Neural cell (in vitro differentiated cells): ENCODE results near the gene HDAC4. TPM values are rescaled to one million over a fixed set of nuclear protein-coding genes. Genes with fewer than 3 reads are reported as not detected.

Source experiments
- H2AFZ ChIP-seq: fragments of 200-600, 300-800 bp; sonication (generic), shearing (Covaris generic); 2 replicates; pipeline ENCODE4 v1.6.0; 2014; ENCODE audit warnings: low read depth, mild to moderate bottlenecking, antibody characterized with exemption, low read length, moderate library complexity
- H3F3A ChIP-seq: fragments of 200-600 bp; shearing (Covaris generic); 2 replicates; pipeline ENCODE4 v1.6.1; 2016; ENCODE audit warnings: mild to moderate bottlenecking, moderate library complexity, mixed read lengths, antibody characterized with exemption, low read length; ENCODE audit not compliant: insufficient read depth, poor library complexity, severe bottlenecking
- H3K27ac ChIP-seq: fragments of 200-600, 300-800 bp; sonication (generic), shearing (Covaris generic); 2 replicates; pipeline ENCODE4 v1.5.1; 2014; ENCODE audit warnings: mild to moderate bottlenecking, low read length, moderate library complexity
- H3K27me3 ChIP-seq: fragments of 300-800, 200-600 bp; sonication (generic), shearing (Covaris generic); 2 replicates; pipeline ENCODE4 v1.6.0; 2014; ENCODE audit warnings: mild to moderate bottlenecking, low read depth, low read length, moderate library complexity; ENCODE audit not compliant: insufficient read depth
- H3K36me3 ChIP-seq: fragments of 300-800, 200-600 bp; sonication (generic), shearing (Covaris generic); 2 replicates; pipeline ENCODE4 v1.5.1; 2014; ENCODE audit warnings: mild to moderate bottlenecking, antibody characterized with exemption, low read length, moderate library complexity; ENCODE audit not compliant: insufficient read depth
- H3K4me2 ChIP-seq: fragments of 300-800, 200-600 bp; sonication (generic), shearing (Covaris generic); 2 replicates; pipeline ENCODE4 v1.6.0; 2014; ENCODE audit warnings: mild to moderate bottlenecking, low read length
- H3K4me3 ChIP-seq: fragments of 300-800, 200-600 bp; sonication (generic), shearing (Covaris generic); 2 replicates; pipeline ENCODE4 v1.5.1; 2014; ENCODE audit warnings: mild to moderate bottlenecking, low read length, moderate library complexity
- H3K79me2 ChIP-seq: fragments of 200-600 bp; shearing (Covaris generic); replicated peaks from 2 replicates; pipeline ENCODE4 v1.6.0; 2014; ENCODE audit warnings: mild to moderate bottlenecking, low read length, moderate library complexity; ENCODE audit not compliant: insufficient read depth
- H3K9ac ChIP-seq: fragments of 300-800, 200-600 bp; sonication (generic), shearing (Covaris generic); 2 replicates; pipeline ENCODE4 v1.6.1; 2016; ENCODE audit warnings: mild to moderate bottlenecking, low read length, mixed read lengths
- H3K9me2 ChIP-seq: fragments of 200-600 bp; shearing (Covaris generic); 2 replicates; pipeline ENCODE4 v1.6.1; 2016; ENCODE audit warnings: mild to moderate bottlenecking, low read length, mixed read lengths; ENCODE audit not compliant: insufficient read depth
- H3K9me3 ChIP-seq: fragments of 200-600, 300-800 bp; sonication (generic), shearing (Covaris generic); 2 replicates; pipeline ENCODE4 v1.6.1; 2016; ENCODE audit warnings: mild to moderate bottlenecking, mixed run types, low read length, moderate library complexity, mixed read lengths
- H4K20me1 ChIP-seq: fragments of 200-600 bp; shearing (Covaris generic); 2 replicates; pipeline ENCODE4 v1.6.1; 2016; ENCODE audit warnings: mild to moderate bottlenecking, mixed run types; ENCODE audit not compliant: insufficient read depth
- CTCF ChIP-seq: fragments of 450-650 bp; IDR thresholded peaks from 2 replicates; pipeline ENCODE4 v1.5.1; 2014; ENCODE audit warnings: antibody characterized with exemption, mild to moderate bottlenecking, moderate library complexity; ENCODE audit not compliant: poor library complexity, severe bottlenecking
- EP300 ChIP-seq: fragments of 450-650 bp; conservative IDR thresholded peaks from 2 replicates; pipeline ENCODE4 v1.6.1; 2014; ENCODE audit warnings: antibody characterized with exemption, mild to moderate bottlenecking, moderate library complexity; ENCODE audit not compliant: poor library complexity, severe bottlenecking
- EZH2 ChIP-seq: fragments of 200-600, 300-800 bp; shearing (Covaris generic), sonication (generic); IDR thresholded peaks from 2 replicates; pipeline ENCODE4 v1.6.1; 2014; ENCODE audit warnings: antibody characterized with exemption, low read length, borderline replicate concordance, mild to moderate bottlenecking; ENCODE audit not compliant: insufficient read depth, poor library complexity, severe bottlenecking
- MXI1 ChIP-seq: fragments of 450-650 bp; conservative IDR thresholded peaks from 2 replicates; pipeline ENCODE4 v1.6.1; 2014; ENCODE audit warnings: antibody characterized with exemption, mild to moderate bottlenecking; ENCODE audit not compliant: poor library complexity, severe bottlenecking
- POLR2AphosphoS5 ChIP-seq: IDR thresholded peaks from 2 replicates; pipeline ENCODE4 v1.6.1; 2012
- RAD21 ChIP-seq: fragments of 450-650 bp; conservative IDR thresholded peaks from 2 replicates; pipeline ENCODE4 v1.6.1; 2014; ENCODE audit warnings: antibody characterized with exemption, mild to moderate bottlenecking, moderate library complexity
- REST ChIP-seq: IDR thresholded peaks from 2 replicates; pipeline ENCODE4 v1.6.1; 2012; ENCODE audit warnings: borderline replicate concordance
- SMC3 ChIP-seq: fragments of 450-650 bp; conservative IDR thresholded peaks from 2 replicates; pipeline ENCODE4 v1.6.1; 2014; ENCODE audit warnings: antibody characterized with exemption, mild to moderate bottlenecking, moderate library complexity; ENCODE audit not compliant: poor library complexity
- TAF1 ChIP-seq: IDR thresholded peaks from 2 replicates; pipeline ENCODE4 v1.6.1; 2012; ENCODE audit warnings: low read depth
- polyA plus RNA-seq: library from polyadenylated mRNA; depleted of rRNA; stranded (reverse); fragments of >200 nt; gene quantifications from 2 replicates; pipeline ENCODE4 v1.2.3, GENCODE V29; 2014

HDAC4 gene
- polyA plus RNA-seq, 1 donor from 2014 or later: 3.4 TPM

- peaks cover 51% of the 10 kb centered on the region for H3K79me2 ChIP-seq
- no peak overlapping the region for H2AFZ ChIP-seq
- no peaks in the 10 kb centered on the region for H4K20me1 ChIP-seq
These were observed 6.9 kb downstream of the HDAC4 start for GRCh38 chr2:239393941-239394340.

GRCh38 chr2:239393388-239393940, 7.4 kb downstream of the HDAC4 start:
- Histone ChIP-seq H3K9ac (no peak overlapping the region), H3K27me3 (no peaks in the 10 kb centered on the region), H3K36me3 (peaks cover 3% of the 10 kb centered on the region), H3F3A (no peaks in the 10 kb centered on the region), H2AFZ (no peak overlapping the region), H3K79me2 (peaks cover 46% of the 10 kb centered on the region), H3K4me3 (no peak overlapping the region), H3K4me2 (no peak overlapping the region), H3K9me3 (no peaks in the 10 kb centered on the region), H3K9me2 (no peaks in the 10 kb centered on the region), H3K27ac (no peak overlapping the region), H4K20me1 (no peaks in the 10 kb centered on the region)
- no peak for TF ChIP-seq EZH2

More at GRCh38 chr2:239393941-239394340, 6.9 kb downstream of the HDAC4 start:
- Histone ChIP-seq H3K9me3 (no peaks in the 10 kb centered on the region), H3K36me3 (peaks cover 3% of the 10 kb centered on the region), H3K27ac (no peak overlapping the region), H3K9ac (no peak overlapping the region), H3K9me2 (no peaks in the 10 kb centered on the region), H3K4me2 (no peak overlapping the region), H3K4me3 (no peak overlapping the region), H3F3A (no peaks in the 10 kb centered on the region), H3K27me3 (no peaks in the 10 kb centered on the region)
- TF ChIP-seq REST (no peak), TAF1 (no peak), MXI1 (no peak), CTCF (no peak), EP300 (no peak), RAD21 (no peak), EZH2 (no peak), POLR2AphosphoS5 (no peak), SMC3 (no peak)
